OCI-LY1 (cell line): Measurements from ENCODE around the gene CXCL3.

Experiments used
- EZH2 ChIP-seq: fragments of 200-600 bp; sonication (generic), shearing (Covaris generic); IDR thresholded peaks from 2 replicates; pipeline ENCODE4 v1.8.0; 2017; ENCODE audit warnings: borderline replicate concordance, mixed run types, mild to moderate bottlenecking, antibody characterized with exemption, low read length, moderate library complexity, mixed read lengths
- TF ChIP-seq, protein P1 (sequence below): fragments of 200-600 bp; sonication (generic), shearing (Covaris generic); IDR thresholded peaks from 2 replicates; pipeline ENCODE4 v1.5.1; 2017; ENCODE audit warnings: mild to moderate bottlenecking, antibody characterized with exemption, low read length, moderate library complexity, mixed read lengths

DNA sequence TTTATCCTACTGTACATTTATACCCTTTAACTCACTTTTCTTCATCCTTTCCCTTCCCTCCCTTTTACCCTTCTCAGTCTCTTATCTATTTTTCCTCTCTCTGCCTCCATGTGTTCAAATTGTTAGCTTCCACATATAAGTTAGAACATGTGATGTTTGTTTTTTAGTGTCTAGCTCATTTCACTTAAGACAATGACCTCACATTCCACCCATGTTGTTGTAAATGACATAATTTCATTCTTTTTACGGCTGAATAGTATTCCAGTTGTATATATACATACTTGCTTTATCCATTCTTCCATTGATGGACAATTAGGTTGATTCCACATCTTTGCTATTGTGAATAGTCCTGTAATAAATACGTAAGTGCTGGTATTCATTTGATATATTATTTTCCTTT, 7.3 kb upstream of the CXCL3 start:
- TF ChIP-seq, protein P1, sequence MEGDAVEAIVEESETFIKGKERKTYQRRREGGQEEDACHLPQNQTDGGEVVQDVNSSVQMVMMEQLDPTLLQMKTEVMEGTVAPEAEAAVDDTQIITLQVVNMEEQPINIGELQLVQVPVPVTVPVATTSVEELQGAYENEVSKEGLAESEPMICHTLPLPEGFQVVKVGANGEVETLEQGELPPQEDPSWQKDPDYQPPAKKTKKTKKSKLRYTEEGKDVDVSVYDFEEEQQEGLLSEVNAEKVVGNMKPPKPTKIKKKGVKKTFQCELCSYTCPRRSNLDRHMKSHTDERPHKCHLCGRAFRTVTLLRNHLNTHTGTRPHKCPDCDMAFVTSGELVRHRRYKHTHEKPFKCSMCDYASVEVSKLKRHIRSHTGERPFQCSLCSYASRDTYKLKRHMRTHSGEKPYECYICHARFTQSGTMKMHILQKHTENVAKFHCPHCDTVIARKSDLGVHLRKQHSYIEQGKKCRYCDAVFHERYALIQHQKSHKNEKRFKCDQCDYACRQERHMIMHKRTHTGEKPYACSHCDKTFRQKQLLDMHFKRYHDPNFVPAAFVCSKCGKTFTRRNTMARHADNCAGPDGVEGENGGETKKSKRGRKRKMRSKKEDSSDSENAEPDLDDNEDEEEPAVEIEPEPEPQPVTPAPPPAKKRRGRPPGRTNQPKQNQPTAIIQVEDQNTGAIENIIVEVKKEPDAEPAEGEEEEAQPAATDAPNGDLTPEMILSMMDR: no peak
- TF ChIP-seq EZH2: no peak
